ENCODE data around the gene HNRNPC.
"Not testable (repeated sequence)": the region's sequence is repeated elsewhere in the genome, so short reads cannot be mapped to it uniquely, and the experiment has no call there.

The HNRNPC gene

DNA sequence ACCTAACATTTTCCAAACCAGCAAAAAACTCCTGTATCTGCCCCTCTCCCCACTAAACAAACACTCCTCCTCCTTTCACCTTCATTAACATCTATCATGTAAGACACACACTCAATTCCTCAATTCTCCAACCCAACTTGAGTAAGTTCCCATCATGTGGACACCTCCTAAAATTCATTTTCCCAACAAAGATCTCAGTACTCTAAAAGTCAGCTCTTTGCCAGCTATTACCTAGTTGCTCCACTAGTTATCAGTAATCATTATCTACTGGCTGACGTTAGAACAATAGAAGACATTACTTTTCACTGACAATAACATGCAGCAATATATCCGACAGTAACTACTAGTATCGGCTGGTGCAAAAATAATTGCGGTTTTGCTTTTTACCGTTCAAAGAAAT lies 42.1 kb downstream of the HNRNPC start:
- Histone ChIP-seq H3K27me3 (ENCODE audit: insufficient read depth, low read length) (no peaks in the 10 kb centered on the region), H3K4me1 (ENCODE audit: control insufficient read depth, insufficient read depth, low read length, unreplicated experiment) (peaks cover 19% of the 10 kb centered on the region), H2AFZ (ENCODE audit: low read length, unreplicated experiment) (no peak overlapping the region), H3K4me3 (ENCODE audit: low read depth, low read length) (no peak overlapping the region), H3K79me2 (ENCODE audit: control insufficient read depth, insufficient read depth, low read length, unreplicated experiment) (peaks cover 98% of the 10 kb centered on the region), H3K36me3 (ENCODE audit: insufficient read depth, low read length) (peaks cover 66% of the 10 kb centered on the region), H3K27ac (ENCODE audit: low read depth, low read length) (no peak overlapping the region)

- Histone ChIP-seq H2AFZ (ENCODE audit: low read length, unreplicated experiment) (no peak overlapping the region), H3K79me2 (ENCODE audit: control insufficient read depth, insufficient read depth, low read length, unreplicated experiment) (peaks cover 97% of the 10 kb centered on the region), H3K4me3 (ENCODE audit: low read depth, low read length) (no peak overlapping the region), H3K36me3 (ENCODE audit: insufficient read depth, low read length) (peaks cover 65% of the 10 kb centered on the region), H3K27ac (ENCODE audit: low read depth, low read length) (no peak overlapping the region), H3K4me1 (ENCODE audit: control insufficient read depth, insufficient read depth, low read length, unreplicated experiment) (peaks cover 26% of the 10 kb centered on the region), H3K27me3 (ENCODE audit: insufficient read depth, low read length) (no peaks in the 10 kb centered on the region)
These were observed 42.8 kb downstream of the HNRNPC start for GRCh38 chr14:21226467-21226866.

GRCh38 chr14:21225164-21225563 lies 44.1 kb downstream of the HNRNPC start:
- not testable (repeated sequence) for H3K27me3 ChIP-seq (ENCODE audit: insufficient read depth, low read length); H3K4me3 ChIP-seq (ENCODE audit: low read depth, low read length); H3K27ac ChIP-seq (ENCODE audit: low read depth, low read length); H2AFZ ChIP-seq (ENCODE audit: low read length, unreplicated experiment)
- H3K36me3 ChIP-seq (ENCODE audit: insufficient read depth, low read length), result peaks cover 62% of the 10 kb centered on the region
- peaks cover 97% of the 10 kb centered on the region for H3K79me2 ChIP-seq (ENCODE audit: control insufficient read depth, insufficient read depth, low read length, unreplicated experiment)
- peaks cover 39% of the 10 kb centered on the region for H3K4me1 ChIP-seq (ENCODE audit: control insufficient read depth, insufficient read depth, low read length, unreplicated experiment)

DNA sequence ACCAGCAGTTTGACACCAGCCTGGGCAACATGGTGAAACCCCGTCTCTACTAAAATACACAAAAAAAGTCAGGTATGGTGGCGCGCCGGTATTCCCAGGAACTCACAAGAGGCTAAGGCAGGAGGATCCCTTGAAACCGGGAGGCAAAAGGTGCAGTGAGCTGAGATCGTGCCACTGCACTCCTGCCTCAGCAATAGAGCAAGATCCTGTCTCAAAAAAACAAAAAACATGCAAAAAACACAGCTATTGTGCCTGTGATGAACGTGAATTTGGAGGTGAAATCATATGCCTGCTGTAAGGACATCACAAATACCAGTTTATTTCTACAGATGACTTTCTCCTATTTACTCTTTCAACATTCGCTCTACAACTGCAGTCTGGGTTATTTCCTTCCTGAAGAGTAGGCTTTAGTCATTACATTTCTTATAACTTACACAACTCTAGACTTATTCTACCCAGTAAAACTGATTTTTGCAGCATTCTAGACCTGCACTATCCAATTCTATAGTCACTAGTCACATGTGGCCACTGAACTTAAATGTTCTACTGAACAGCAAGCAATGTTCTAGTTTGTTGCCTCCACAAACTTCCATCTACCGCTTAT lies 48.3 kb downstream of the HNRNPC start:
- Histone ChIP-seq H3K4me1 (ENCODE audit: control insufficient read depth, insufficient read depth, low read length, unreplicated experiment) (peaks cover 69% of the 10 kb centered on the region), H3K27ac (ENCODE audit: low read depth, low read length) (peak overlapping the region; percentile 18), H3K4me3 (ENCODE audit: low read depth, low read length) (no peak overlapping the region), H3K79me2 (ENCODE audit: control insufficient read depth, insufficient read depth, low read length, unreplicated experiment) (peaks cover 92% of the 10 kb centered on the region), H2AFZ (ENCODE audit: low read length, unreplicated experiment) (no peak overlapping the region), H3K36me3 (ENCODE audit: insufficient read depth, low read length) (peaks cover 56% of the 10 kb centered on the region), H3K27me3 (ENCODE audit: insufficient read depth, low read length) (no peaks in the 10 kb centered on the region)

GRCh38 chr14:21219561-21220111 lies 49.6 kb downstream of the HNRNPC start:
- Histone ChIP-seq H3K79me2 (ENCODE audit: control insufficient read depth, insufficient read depth, low read length, unreplicated experiment) (peaks cover 93% of the 10 kb centered on the region), H3K27ac (ENCODE audit: low read depth, low read length) (peak overlapping the region; percentile 78), H3K36me3 (ENCODE audit: insufficient read depth, low read length) (peaks cover 57% of the 10 kb centered on the region), H2AFZ (ENCODE audit: low read length, unreplicated experiment) (no peak overlapping the region), H3K27me3 (ENCODE audit: insufficient read depth, low read length) (no peaks in the 10 kb centered on the region), H3K4me1 (ENCODE audit: control insufficient read depth, insufficient read depth, low read length, unreplicated experiment) (peaks cover 66% of the 10 kb centered on the region), H3K4me3 (ENCODE audit: low read depth, low read length) (no peak overlapping the region)

DNA sequence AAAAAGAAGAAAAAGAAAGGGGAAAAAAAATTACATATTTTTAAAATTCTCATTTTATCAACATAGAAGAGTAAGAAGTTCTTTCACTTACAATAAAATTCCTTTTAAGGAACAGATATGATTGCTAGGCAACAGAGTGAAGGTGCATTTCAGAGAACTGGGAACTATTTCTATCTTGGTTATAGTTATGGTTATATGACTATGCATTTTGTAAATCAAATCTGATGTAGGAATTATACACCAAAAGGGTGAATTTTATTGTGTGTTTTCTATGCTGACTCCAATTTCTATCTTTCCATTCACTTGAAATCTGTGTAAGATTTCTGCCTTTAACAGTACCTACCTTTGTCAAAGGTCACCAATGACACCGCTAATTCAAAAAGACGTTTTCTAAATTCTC lies 50.1 kb downstream of the HNRNPC start:
- Histone ChIP-seq H3K4me3 (ENCODE audit: low read depth, low read length) (no peak overlapping the region), H3K36me3 (ENCODE audit: insufficient read depth, low read length) (peaks cover 57% of the 10 kb centered on the region), H3K79me2 (ENCODE audit: control insufficient read depth, insufficient read depth, low read length, unreplicated experiment) (peaks cover 93% of the 10 kb centered on the region), H3K27me3 (ENCODE audit: insufficient read depth, low read length) (no peaks in the 10 kb centered on the region), H3K27ac (ENCODE audit: low read depth, low read length) (peak overlapping the region; percentile 78), H3K4me1 (ENCODE audit: control insufficient read depth, insufficient read depth, low read length, unreplicated experiment) (peaks cover 61% of the 10 kb centered on the region), H2AFZ (ENCODE audit: low read length, unreplicated experiment) (no peak overlapping the region)

DNA sequence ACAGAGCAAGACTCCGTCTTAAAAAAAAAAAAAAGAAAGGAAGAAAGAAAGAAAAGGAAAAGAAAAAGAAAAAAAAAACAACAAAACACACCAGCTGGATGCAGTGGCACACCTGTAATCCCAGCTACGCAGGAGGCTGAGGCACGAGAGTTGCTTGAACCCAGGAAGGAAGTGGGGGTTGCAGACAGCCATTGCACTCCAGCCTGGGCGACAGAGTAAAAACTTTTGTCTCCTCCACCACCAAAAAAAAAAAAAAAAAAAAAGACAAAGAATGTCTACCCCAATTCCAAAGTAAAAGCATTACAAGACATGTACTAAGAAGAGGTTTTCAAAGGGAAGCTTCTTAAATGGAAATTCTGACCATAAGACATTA lies 53.4 kb downstream of the HNRNPC start:
- H3K79me2 ChIP-seq (ENCODE audit: control insufficient read depth, insufficient read depth, low read length, unreplicated experiment), result peaks cover 81% of the 10 kb centered on the region
- H3K4me1 ChIP-seq (ENCODE audit: control insufficient read depth, insufficient read depth, low read length, unreplicated experiment), result peaks cover 37% of the 10 kb centered on the region
- no peak overlapping the region for H2AFZ ChIP-seq (ENCODE audit: low read length, unreplicated experiment)
- no peaks in the 10 kb centered on the region for H3K27me3 ChIP-seq (ENCODE audit: insufficient read depth, low read length)
- no peak overlapping the region for H3K27ac ChIP-seq (ENCODE audit: low read depth, low read length)
- H3K36me3 ChIP-seq (ENCODE audit: insufficient read depth, low read length), result peaks cover 57% of the 10 kb centered on the region
- no peak overlapping the region for H3K4me3 ChIP-seq (ENCODE audit: low read depth, low read length)

DNA sequence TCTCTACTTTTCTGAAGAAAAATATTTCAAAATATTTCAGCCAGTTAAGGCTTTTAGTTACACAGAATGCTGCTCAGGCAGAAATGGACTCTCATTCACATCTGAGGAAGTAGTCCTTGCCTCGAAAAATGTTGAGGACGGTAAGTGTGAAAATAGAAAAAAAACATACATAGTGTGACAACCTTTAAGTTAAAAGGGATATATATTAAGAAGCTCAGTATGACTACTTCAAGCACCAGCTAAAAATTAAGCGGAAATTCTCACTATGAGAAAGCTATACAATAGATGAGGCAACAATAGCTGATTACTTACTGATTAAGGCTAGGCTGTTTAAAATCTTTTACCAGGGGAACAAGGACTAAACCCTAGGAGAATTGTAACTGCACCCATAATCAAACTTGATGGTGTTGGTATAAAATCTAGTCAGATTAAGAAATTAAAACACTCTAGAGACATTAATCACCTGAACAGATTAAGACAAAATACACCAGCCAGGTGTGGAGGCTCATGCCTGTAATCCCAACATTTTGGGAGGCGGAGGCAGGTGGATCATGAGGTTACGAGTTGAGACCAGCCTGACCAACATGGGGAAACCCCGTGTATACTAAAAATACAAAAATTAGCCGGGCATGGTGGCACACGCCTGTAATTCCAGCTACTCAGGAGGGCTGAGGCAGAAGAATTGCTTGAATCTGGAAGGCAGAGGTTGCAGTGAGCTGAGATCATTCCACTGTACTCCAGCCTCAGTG lies 53.9 kb downstream of the HNRNPC start:
- H3K4me1 ChIP-seq (ENCODE audit: control insufficient read depth, insufficient read depth, low read length, unreplicated experiment), result peaks cover 31% of the 10 kb centered on the region
- no peaks in the 10 kb centered on the region for H3K27me3 ChIP-seq (ENCODE audit: insufficient read depth, low read length)
- no peak overlapping the region for H2AFZ ChIP-seq (ENCODE audit: low read length, unreplicated experiment)
- H3K79me2 ChIP-seq (ENCODE audit: control insufficient read depth, insufficient read depth, low read length, unreplicated experiment), result peaks cover 76% of the 10 kb centered on the region
- no peak overlapping the region for H3K27ac ChIP-seq (ENCODE audit: low read depth, low read length)
- H3K36me3 ChIP-seq (ENCODE audit: insufficient read depth, low read length), result peaks cover 55% of the 10 kb centered on the region
- H3K4me3 ChIP-seq (ENCODE audit: low read depth, low read length), result no peak overlapping the region

GRCh38 chr14:21213652-21214051 lies 55.6 kb downstream of the HNRNPC start:
- Histone ChIP-seq H3K27me3 (ENCODE audit: insufficient read depth, low read length) (no peaks in the 10 kb centered on the region), H2AFZ (ENCODE audit: low read length, unreplicated experiment) (no peak overlapping the region), H3K36me3 (ENCODE audit: insufficient read depth, low read length) (peaks cover 65% of the 10 kb centered on the region), H3K27ac (ENCODE audit: low read depth, low read length) (no peak overlapping the region), H3K4me1 (ENCODE audit: control insufficient read depth, insufficient read depth, low read length, unreplicated experiment) (peaks cover 16% of the 10 kb centered on the region), H3K79me2 (ENCODE audit: control insufficient read depth, insufficient read depth, low read length, unreplicated experiment) (peaks cover 67% of the 10 kb centered on the region), H3K4me3 (ENCODE audit: low read depth, low read length) (no peak overlapping the region)

DNA sequence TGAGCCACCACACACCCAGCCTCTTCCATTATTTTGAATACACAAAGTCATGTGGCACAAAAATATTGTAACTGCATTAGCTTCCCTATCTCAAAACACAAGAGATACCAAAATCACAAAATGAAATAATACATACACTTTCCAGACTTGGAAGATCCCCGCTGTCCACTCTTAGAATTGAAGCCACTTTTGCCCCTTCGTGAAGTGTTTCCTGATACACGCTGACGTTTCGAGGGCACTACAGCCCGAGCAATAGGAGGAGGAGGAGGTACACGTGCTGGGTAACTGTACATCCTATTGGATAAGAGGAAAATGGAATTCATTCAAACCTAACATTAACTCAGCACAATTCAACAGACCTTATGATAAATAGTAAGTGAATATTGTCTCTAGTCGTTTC lies 56.4 kb downstream of the HNRNPC start:
- H3K4me1 ChIP-seq (ENCODE audit: control insufficient read depth, insufficient read depth, low read length, unreplicated experiment); H3K4me3 ChIP-seq (ENCODE audit: low read depth, low read length); H3K27me3 ChIP-seq (ENCODE audit: insufficient read depth, low read length); H3K27ac ChIP-seq (ENCODE audit: low read depth, low read length); H2AFZ ChIP-seq (ENCODE audit: low read length, unreplicated experiment): not testable (repeated sequence)
- peaks cover 63% of the 10 kb centered on the region for H3K79me2 ChIP-seq (ENCODE audit: control insufficient read depth, insufficient read depth, low read length, unreplicated experiment)
- H3K36me3 ChIP-seq (ENCODE audit: insufficient read depth, low read length), result peaks cover 73% of the 10 kb centered on the region

DNA sequence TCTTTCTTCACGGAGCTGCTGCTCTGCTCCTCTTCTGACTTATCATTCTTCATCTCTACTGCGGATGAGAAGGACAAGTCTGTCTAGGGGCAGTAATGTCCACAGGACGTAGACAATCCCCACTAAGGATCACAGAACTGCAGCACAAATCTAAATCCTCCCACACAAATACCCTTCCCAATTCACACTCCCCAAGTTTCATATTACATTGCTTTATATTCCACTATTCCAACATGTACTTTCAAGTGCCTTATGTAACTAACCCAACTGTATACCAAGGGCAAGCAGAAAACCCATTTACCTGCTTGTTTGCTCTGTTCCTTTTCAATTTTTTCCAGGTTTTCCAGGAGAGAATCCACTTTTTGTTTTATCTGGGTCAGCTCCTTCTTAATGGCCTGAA lies 57.7 kb downstream of the HNRNPC start:
- H3K4me3 ChIP-seq (ENCODE audit: low read depth, low read length), result no peak overlapping the region
- H3K79me2 ChIP-seq (ENCODE audit: control insufficient read depth, insufficient read depth, low read length, unreplicated experiment), result peaks cover 53% of the 10 kb centered on the region
- no peaks in the 10 kb centered on the region for H3K4me1 ChIP-seq (ENCODE audit: control insufficient read depth, insufficient read depth, low read length, unreplicated experiment)
- peaks cover 77% of the 10 kb centered on the region for H3K36me3 ChIP-seq (ENCODE audit: insufficient read depth, low read length)
- H2AFZ ChIP-seq (ENCODE audit: low read length, unreplicated experiment), result no peak overlapping the region
- no peaks in the 10 kb centered on the region for H3K27me3 ChIP-seq (ENCODE audit: insufficient read depth, low read length)
- no peak overlapping the region for H3K27ac ChIP-seq (ENCODE audit: low read depth, low read length)

Data from ACC112 (cell line).